OCI-LY3 (cell line): ENCODE measurements around the gene IMMP2L.

Experiments used
- EZH2phosphoT487 ChIP-seq: fragments of 200-600 bp; shearing (Covaris generic); IDR thresholded peaks from 2 replicates; pipeline ENCODE4 v1.6.1; 2018; ENCODE audit warnings: antibody characterized with exemption, mixed run types, low read depth
- TF ChIP-seq, protein P1 (sequence below): fragments of 200-600, 300-600 bp; sonication (generic); IDR thresholded peaks from 2 replicates; pipeline ENCODE4 v1.5.1; 2014; ENCODE audit warnings: antibody characterized with exemption, low read length, low read depth

DNA sequence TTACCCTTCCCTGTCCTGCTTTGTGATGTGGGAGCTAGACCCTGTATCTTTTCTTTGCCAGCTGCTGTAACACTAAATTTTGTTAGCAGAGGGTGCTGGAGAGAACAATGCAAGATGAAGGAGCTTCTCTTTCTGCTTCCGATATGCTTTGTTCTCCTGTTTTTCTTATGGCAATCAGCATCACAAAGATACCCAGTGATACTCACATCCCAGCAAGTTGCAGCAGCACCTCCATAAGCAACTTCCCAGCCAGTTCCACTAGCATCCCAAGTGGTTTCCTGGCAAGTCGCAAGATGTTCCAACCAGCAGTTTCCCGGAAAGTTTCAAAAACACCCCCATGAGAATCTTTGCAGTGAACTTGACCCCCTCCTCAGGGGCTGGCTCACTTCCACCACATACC lies 148.6 kb downstream of the IMMP2L start:
- TF ChIP-seq, protein P1, sequence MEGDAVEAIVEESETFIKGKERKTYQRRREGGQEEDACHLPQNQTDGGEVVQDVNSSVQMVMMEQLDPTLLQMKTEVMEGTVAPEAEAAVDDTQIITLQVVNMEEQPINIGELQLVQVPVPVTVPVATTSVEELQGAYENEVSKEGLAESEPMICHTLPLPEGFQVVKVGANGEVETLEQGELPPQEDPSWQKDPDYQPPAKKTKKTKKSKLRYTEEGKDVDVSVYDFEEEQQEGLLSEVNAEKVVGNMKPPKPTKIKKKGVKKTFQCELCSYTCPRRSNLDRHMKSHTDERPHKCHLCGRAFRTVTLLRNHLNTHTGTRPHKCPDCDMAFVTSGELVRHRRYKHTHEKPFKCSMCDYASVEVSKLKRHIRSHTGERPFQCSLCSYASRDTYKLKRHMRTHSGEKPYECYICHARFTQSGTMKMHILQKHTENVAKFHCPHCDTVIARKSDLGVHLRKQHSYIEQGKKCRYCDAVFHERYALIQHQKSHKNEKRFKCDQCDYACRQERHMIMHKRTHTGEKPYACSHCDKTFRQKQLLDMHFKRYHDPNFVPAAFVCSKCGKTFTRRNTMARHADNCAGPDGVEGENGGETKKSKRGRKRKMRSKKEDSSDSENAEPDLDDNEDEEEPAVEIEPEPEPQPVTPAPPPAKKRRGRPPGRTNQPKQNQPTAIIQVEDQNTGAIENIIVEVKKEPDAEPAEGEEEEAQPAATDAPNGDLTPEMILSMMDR, result no peak
- TF ChIP-seq EZH2phosphoT487, result no peak
